WERI-Rb-1 (cell line): ENCODE data around the gene URGCP.

Experiments
- DNase-seq: peaks from one replicate; pipeline ENCODE4 v3.0.0-alpha.2; 2020
- H3K27ac ChIP-seq: fragments of 250-450 bp; sonication (Bioruptor Pico); 2 replicates; pipeline ENCODE4 v1.5.1; 2020; ENCODE audit warnings: mild to moderate bottlenecking, moderate library complexity
- H3K27me3 ChIP-seq: fragments of 250-450 bp; sonication (Bioruptor Pico); 2 replicates; pipeline ENCODE4 v1.5.1; 2021; ENCODE audit warnings: mild to moderate bottlenecking, low read depth, moderate library complexity; ENCODE audit not compliant: insufficient read depth, severe bottlenecking
- H3K36me3 ChIP-seq: fragments of 250-450 bp; sonication (Bioruptor Pico); 2 replicates; pipeline ENCODE4 v1.5.1; 2020; ENCODE audit warnings: mild to moderate bottlenecking, moderate library complexity
- H3K4me3 ChIP-seq: 2 replicates; pipeline ENCODE4 v1.5.1; 2011; ENCODE audit warnings: low read depth, mild to moderate bottlenecking, control low read depth, low read length
- H3K9me3 ChIP-seq: fragments of 250-450 bp; sonication (Bioruptor Pico); 2 replicates; pipeline ENCODE4 v1.5.1; 2021; ENCODE audit warnings: mild to moderate bottlenecking, moderate library complexity; ENCODE audit not compliant: severe bottlenecking
- CTCF ChIP-seq: IDR thresholded peaks from 2 replicates; pipeline ENCODE4 v1.5.1; 2011; ENCODE audit warnings: low read depth, mild to moderate bottlenecking, control low read depth, inconsistent platforms, low read length

Gene URGCP

GRCh38 chr7:43884209-43884608, 22.2 kb downstream of the URGCP start:
- no peak for DNase-seq
- no peak overlapping the region for H3K27ac ChIP-seq
- TF ChIP-seq CTCF, result no peak
- H3K4me3 ChIP-seq, result no peak overlapping the region
- H3K36me3 ChIP-seq, result peaks cover 38% of the 10 kb centered on the region
- H3K27me3 ChIP-seq, result no peaks in the 10 kb centered on the region
- no peaks in the 10 kb centered on the region for H3K9me3 ChIP-seq

GRCh38 chr7:43880596-43880995, 25.8 kb downstream of the URGCP start:
- Histone ChIP-seq H3K27me3 (no peaks in the 10 kb centered on the region), H3K27ac (no peak overlapping the region), H3K4me3 (no peak overlapping the region), H3K36me3 (peaks cover 60% of the 10 kb centered on the region), H3K9me3 (no peaks in the 10 kb centered on the region)
- no peak for TF ChIP-seq CTCF
- no peak for DNase-seq

- TF ChIP-seq CTCF, result no peak
- peaks cover 55% of the 10 kb centered on the region for H3K36me3 ChIP-seq
- H3K27ac ChIP-seq, result no peak overlapping the region
- DNase-seq, result no peak
- no peak overlapping the region for H3K4me3 ChIP-seq
- no peaks in the 10 kb centered on the region for H3K9me3 ChIP-seq
- no peaks in the 10 kb centered on the region for H3K27me3 ChIP-seq
These were observed 26.9 kb downstream of the URGCP start for GRCh38 chr7:43879477-43879876.

- Histone ChIP-seq H3K4me3 (no peak overlapping the region), H3K27me3 (no peaks in the 10 kb centered on the region), H3K9me3 (no peaks in the 10 kb centered on the region), H3K27ac (no peak overlapping the region), H3K36me3 (peaks cover 52% of the 10 kb centered on the region)
- DNase-seq, result no peak
- TF ChIP-seq CTCF, result no peak
These were observed 27.5 kb downstream of the URGCP start for GRCh38 chr7:43878867-43879266.

GRCh38 chr7:43877968-43878864, 28.2 kb downstream of the URGCP start:
- Histone ChIP-seq H3K27me3 (no peaks in the 10 kb centered on the region), H3K9me3 (no peaks in the 10 kb centered on the region), H3K27ac (no peak overlapping the region), H3K36me3 (peaks cover 47% of the 10 kb centered on the region), H3K4me3 (no peak overlapping the region)
- TF ChIP-seq CTCF, result no peak
- no peak for DNase-seq
